Measurements from ENCODE around the gene NSD1. TPM values are rescaled to one million over a fixed set of nuclear protein-coding genes. Genes with fewer than 3 reads are reported as not detected.
A peak's percentile ranks its signal among the peaks of the same experiment; 100 is the strongest.

NSD1 gene
- total RNA-seq, 1 donor from 2014 or later: 103 TPM

DNA sequence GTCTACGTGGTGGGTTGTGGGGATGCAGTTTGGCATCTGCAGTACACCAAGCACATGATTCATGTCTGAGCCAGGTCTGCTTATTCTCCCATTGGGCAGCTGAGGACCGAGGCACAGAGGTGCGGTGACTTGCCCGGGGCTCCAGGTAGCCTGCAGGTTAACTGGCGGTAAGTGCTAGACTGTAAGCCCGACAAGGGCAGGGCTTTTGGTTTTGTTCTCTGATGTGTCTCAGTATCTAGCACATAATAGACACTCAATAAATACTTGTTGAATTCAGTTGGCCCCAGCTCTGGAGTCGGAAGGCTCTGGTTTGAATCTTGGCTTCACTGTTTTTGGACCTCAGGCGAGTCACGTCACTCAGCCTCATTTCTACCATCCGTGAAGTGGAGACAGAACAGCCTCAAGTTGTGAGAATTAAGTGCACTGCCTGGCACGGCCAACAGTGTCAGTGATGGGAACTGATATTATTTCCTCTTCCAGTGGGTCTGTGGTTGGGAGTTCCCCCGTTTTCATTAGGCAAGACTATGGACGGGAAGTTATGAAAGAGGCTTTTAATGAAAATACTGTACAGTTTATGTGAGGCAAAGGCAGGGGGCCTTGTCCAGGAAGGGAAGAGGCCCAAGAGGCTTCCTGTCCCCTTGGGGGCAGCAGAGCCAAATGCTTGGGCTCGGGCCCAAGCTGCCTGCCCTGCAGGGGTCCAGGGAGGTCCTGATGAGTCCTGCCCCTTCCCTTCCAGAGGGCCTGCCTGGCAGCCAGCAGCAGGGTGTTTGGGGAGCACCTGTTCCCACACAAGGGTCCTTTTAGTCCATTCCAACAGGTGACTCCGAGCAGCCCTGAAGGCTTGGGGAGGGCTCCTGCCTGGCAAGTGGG lies 173.3 kb downstream of the NSD1 start:
- no peak overlapping the region for H3K4me3 Mint-ChIP-seq
- intact Hi-C loops (cut with micrococcal nuclease): no loop called here
- H3K4me1 Mint-ChIP-seq: peaks cover 50% of the 10 kb centered on the region
- peak overlapping the region; percentile 72 for H3K27ac Mint-ChIP-seq
- H3K9me3 Mint-ChIP-seq: no peaks in the 10 kb centered on the region
- H3K27me3 Mint-ChIP-seq: no peaks in the 10 kb centered on the region
- peaks cover 43% of the 10 kb centered on the region for H3K36me3 Mint-ChIP-seq (ENCODE audit: low read depth)
- DNase-seq: no peak

DNA sequence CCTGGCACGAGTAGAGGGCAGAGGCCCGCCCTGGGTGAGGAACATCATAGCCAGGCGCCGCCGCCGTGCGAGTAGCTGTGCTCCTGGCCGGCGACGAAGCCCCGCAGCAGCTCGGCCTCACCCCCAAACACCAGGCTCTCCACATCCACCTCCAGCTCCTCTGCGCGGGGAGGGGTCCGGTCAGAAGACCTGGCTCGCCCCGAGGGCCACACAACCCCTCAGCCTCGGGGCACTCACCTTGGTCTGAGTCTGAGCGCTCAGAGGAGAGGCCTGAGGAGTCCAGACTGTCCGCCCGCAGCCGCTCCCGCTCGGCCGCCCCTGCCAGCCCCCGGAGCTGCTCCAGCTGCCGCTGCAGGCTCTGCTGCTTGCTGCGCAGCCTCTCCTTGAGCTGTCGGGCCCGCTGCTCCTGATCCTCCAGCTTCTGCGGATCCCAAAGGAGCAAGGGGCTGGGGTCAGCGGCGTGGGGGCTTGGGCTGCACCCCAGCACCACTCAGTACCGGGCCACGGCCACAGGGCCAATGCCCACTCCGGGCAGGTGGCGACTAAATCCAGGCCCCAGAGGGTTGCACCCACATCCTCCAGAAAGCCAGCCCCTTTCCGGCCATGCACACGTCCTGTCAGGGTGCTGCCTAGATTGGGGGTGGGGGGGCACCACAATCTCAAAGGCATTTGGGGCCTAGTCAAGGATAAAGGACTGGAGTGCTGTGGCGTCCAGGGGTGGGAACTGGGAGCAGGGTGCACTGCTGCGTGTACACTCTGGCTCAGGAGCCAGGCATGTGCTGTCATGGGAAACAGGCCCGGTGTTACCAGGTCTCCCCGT lies 174.2 kb downstream of the NSD1 start:
- no peaks in the 10 kb centered on the region for H3K9me3 Mint-ChIP-seq
- H3K36me3 Mint-ChIP-seq (ENCODE audit: low read depth): peaks cover 38% of the 10 kb centered on the region
- intact Hi-C loops (cut with micrococcal nuclease): loop anchor here (2.0 kb wide), 2 partner anchors 147 to 193 kb away; no protein-coding TSS in a partner anchor

DNA sequence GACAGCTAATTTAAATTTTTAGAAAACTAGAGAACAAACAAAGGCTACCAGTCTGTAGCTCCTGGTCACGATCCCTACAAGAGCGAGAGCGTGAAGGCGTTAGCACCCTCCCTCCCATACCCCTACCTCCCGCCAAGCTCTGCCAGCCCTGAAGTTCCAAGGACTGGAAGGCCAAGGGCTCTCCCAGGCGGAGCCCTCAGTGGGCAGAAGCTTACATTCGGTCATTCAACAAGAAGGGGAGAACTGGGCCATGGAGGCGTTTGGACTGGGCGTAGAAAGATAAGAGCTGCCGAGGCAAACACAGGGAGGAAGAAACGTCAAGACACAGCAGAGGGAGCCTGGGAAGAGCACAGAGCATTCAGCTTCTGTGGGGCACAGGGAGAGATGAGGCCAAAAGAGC lies 175.2 kb downstream of the NSD1 start:
- Mint-ChIP-seq H3K27ac (peak overlapping the region; percentile 54), H3K27me3 (no peaks in the 10 kb centered on the region), H3K4me3 (peak overlapping the region; percentile 24), H3K36me3 (ENCODE audit: low read depth) (peaks cover 36% of the 10 kb centered on the region), H3K4me1 (peaks cover 49% of the 10 kb centered on the region), H3K9me3 (no peaks in the 10 kb centered on the region)
- DNase-seq: no peak
- intact Hi-C loops (cut with micrococcal nuclease): loop anchor here (2.0 kb wide), 2 partner anchors 146 to 194 kb away; no protein-coding TSS in a partner anchor

More for the DNA sequence above, 174.2 kb downstream of the NSD1 start:
- H3K27ac Mint-ChIP-seq: no peak overlapping the region
- DNase-seq: no peak
- H3K27me3 Mint-ChIP-seq: no peaks in the 10 kb centered on the region
- no peak overlapping the region for H3K4me3 Mint-ChIP-seq
- H3K4me1 Mint-ChIP-seq: peaks cover 44% of the 10 kb centered on the region

DNA sequence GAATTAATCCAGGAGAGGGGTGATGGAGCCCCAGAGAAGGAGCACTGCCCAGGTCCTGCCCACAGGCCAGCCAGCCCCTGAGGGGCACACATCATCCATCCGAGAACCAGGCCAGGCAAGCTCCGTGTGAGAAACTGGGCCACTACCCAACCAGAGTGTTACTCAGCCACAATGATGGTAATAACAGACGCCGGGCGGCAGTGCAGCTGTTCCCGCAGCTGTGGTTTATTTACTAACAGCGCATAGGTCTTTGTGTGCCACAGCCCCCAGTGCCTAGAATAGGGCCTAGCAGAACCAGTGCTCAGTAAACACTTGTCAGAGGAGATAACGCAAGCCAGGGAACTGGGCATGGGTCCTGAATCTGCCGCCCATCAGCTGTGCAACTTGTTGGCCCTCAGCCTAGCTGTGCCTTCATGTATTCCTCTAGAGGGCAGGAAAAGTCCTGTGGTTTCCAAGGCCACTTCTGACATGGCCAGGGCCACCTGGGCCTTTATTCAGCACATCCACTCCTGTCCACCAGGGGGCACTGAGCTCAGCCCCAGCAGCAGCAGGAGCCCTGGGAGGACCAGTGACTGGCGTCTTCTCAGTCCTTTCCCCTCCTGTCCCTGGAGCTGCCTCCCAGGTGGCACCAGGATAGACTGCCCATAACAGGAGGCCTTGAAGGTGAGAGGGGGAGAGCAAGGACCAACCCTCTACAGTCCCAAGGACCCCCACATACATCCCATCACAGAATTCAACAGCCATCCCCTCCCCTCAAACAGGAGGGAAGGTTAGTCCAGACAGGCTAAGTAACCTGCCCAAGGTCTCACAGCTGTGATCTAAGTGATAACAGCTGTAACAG lies 176.0 kb downstream of the NSD1 start:
- DNase-seq: peak; percentile 93
- H3K4me1 Mint-ChIP-seq: peaks cover 45% of the 10 kb centered on the region
- H3K27ac Mint-ChIP-seq: peak overlapping the region; percentile 56
- H3K4me3 Mint-ChIP-seq: peak overlapping the region; percentile 78
- H3K9me3 Mint-ChIP-seq: no peaks in the 10 kb centered on the region
- H3K36me3 Mint-ChIP-seq (ENCODE audit: low read depth): peaks cover 29% of the 10 kb centered on the region
- no peaks in the 10 kb centered on the region for H3K27me3 Mint-ChIP-seq
- intact Hi-C loops (cut with micrococcal nuclease): loop anchor here (2.0 kb wide), 3 partner anchors 145 to 195 kb away; no protein-coding TSS in a partner anchor

DNA sequence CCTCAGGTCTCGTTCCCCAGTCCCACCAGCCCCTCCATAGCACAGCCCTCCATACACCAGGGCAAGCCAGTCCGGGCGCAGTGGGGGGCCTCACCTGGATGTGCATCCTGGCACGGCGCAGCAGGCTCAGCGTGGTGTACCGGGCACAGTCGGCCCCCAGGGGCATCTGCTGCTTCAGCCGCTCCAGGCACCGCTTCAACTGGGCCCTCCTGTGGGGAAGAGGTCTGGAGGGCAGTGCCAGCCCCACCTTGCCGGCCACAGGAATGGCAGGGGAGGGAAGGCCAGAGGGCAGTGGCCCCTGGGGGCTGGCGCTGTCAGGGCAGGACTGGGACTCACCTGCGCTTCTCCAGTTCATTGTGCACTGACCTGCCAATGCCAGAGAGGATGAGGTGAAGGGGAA lies 176.8 kb downstream of the NSD1 start:
- peak overlapping the region; percentile 85 for H3K4me3 Mint-ChIP-seq
- H3K36me3 Mint-ChIP-seq (ENCODE audit: low read depth): peaks cover 21% of the 10 kb centered on the region
- peaks cover 39% of the 10 kb centered on the region for H3K4me1 Mint-ChIP-seq
- no peaks in the 10 kb centered on the region for H3K9me3 Mint-ChIP-seq
- no peak for DNase-seq
- no peak overlapping the region for H3K27ac Mint-ChIP-seq
- intact Hi-C loops (cut with micrococcal nuclease): loop anchor here (2.0 kb wide), 1 partner anchor 190 kb away; no protein-coding TSS in a partner anchor
- no peaks in the 10 kb centered on the region for H3K27me3 Mint-ChIP-seq

DNA sequence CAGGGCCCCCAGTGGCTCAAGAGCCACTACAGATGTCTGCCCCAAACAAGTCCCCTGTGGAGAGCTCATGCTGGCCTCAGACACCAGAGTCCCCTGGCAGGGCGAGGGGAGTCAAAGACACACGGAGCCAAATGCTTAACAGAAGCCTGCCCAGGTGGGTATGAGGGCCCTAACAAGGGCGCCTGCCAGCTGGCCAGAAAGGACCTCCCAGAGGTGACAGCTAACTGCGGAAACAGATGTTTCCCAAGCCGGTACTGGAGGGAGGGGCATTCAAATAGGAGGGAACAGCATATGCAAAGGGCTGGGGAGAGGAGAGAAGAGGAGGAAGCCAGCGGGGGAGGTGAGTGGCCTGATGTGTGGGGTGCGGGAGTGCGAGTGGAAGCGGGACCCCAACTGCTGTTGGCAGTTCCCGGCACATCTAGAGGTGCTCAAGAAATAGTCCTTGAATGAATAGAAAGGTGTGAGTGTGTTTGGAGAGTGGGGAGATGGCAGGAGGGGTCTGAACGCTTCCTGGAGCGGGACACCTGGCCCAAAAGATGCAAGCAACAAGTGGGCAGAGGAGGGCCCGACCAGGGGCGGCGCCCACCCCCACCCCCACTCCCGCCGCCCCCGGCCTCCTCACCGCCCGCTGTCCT lies 177.3 kb downstream of the NSD1 start:
- H3K27me3 Mint-ChIP-seq: no peaks in the 10 kb centered on the region
- intact Hi-C loops (cut with micrococcal nuclease): loop anchor here (2.0 kb wide), 1 partner anchor 190 kb away; no protein-coding TSS in a partner anchor
- H3K4me3 Mint-ChIP-seq: peak overlapping the region; percentile 85
- peaks cover 33% of the 10 kb centered on the region for H3K4me1 Mint-ChIP-seq
- DNase-seq: peak; percentile 84
- peak overlapping the region; percentile 80 for H3K27ac Mint-ChIP-seq
- H3K9me3 Mint-ChIP-seq: no peaks in the 10 kb centered on the region
- H3K36me3 Mint-ChIP-seq (ENCODE audit: low read depth): peaks cover 16% of the 10 kb centered on the region

DNA sequence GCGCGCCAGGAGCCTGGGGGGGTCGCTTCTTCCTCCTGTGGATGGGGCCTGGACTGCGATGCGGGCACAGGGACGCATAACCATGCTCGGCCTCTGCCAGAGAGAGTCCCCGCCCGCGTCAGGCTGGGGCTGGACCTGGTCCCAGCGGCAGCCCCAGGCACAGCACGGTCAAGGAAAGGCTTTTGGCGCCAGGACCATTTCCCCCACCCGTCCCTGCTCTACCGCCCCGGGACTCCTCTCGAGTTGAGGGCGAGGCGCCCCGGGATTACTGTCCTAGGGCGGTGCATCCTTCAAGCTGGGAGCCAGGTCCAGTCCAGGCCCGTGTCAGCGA lies 177.8 kb downstream of the NSD1 start:
- Mint-ChIP-seq H3K4me1 (peaks cover 33% of the 10 kb centered on the region), H3K9me3 (no peaks in the 10 kb centered on the region), H3K27me3 (no peaks in the 10 kb centered on the region), H3K27ac (peak overlapping the region; percentile 72), H3K4me3 (peak overlapping the region; percentile 85), H3K36me3 (ENCODE audit: low read depth) (peaks cover 11% of the 10 kb centered on the region)
- intact Hi-C loops (cut with micrococcal nuclease): loop anchor here (2.0 kb wide), 1 partner anchor 189 kb away; no protein-coding TSS in a partner anchor
- DNase-seq: no peak

DNA sequence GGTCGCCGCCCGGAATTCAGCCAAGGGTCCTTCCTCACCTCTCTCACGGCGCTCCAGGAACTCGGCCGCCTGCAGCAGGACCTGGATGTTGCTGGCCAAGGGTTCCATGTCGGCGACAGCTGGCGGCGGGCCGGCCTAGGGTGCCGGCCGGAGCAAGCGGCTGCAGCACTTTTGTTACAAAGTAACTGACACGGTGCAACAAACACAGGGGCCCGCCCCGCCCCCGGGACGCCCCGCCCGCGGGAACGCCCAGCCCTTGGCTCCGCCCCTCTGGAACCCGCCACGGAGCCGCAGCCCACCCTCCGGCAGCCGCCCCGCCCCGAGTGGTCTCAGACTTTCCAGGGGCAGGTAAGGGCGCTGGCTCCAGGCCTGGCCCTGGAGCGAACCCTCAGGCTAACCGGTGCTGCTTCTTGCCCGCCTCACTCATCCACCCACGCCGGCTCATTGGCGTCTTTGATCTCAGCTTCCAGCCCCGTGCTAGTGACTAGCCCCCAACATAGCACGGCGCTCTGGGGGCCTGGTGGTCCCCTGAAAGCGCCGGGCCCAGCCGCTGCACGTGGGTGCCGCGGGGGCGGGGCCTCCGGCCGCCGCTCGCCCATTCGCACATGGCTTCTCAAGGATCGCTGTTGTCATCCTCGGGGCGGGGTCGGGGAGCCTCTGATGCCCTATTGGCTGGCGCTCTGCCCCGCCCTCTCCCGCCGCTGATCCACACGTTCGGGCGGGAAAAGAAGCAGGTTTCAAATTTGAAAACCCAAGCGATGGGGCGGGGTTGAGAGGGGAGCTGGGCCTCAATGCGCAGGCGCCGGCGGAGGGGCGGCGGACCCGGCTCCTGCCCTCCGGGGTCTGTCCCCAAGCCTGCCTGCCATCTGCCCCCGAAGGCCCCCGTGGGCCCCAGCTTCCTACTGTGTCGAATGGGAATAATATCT lies 178.4 kb downstream of the NSD1 start, which contains the start of gene MXD3:
Gene MXD3, minus strand, starts transcription at position 176 of the 926 bp plus-strand sequence. Its CDS starts 68 bp downstream, at position 108.
- Mint-ChIP-seq H3K36me3 (ENCODE audit: low read depth) (peaks cover 5% of the 10 kb centered on the region), H3K4me1 (peaks cover 31% of the 10 kb centered on the region), H3K4me3 (peak within 1 kb of the TSS; percentile 85), H3K27ac (peak within 1 kb of the TSS; percentile 93), H3K27me3 (no peaks in the 10 kb centered on the region), H3K9me3 (no peaks in the 10 kb centered on the region)
- intact Hi-C loops (cut with micrococcal nuclease): loop anchor here (1.0 to 2.0 kb wide), 3 partner anchors 9 to 189 kb away; partner anchors contain the start of genes LMAN2, PRELID1 and RAB24
- peak; percentile 99 for DNase-seq

DNA sequence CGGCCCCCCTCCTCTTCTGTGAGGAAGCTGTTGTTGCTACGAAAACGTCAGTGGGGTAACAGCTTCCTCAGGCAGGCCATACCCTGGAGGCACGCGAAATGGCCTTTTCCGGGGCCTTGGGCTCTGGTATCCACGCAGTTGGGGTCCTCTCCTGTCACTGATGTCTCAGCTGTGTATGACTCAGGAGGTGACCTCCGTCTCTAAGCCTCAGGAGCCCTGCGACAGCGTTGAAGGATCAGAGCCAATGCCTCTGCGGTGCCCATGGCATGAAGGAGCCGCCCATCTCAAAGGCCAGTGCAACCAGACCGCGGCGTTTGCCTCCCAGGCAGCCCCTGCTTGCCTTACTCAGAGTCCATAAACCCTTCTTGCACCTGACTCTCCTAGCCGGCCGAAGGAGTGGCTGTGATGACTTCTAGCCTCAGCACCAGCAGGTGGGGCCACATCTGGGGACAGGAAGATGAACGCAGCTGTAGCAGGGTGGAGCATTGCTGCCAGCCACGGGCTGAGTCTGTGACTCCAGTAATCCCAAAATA lies 179.1 kb downstream of the NSD1 start:
- intact Hi-C loops (cut with micrococcal nuclease): loop anchor here (1.0 kb wide), 2 partner anchors 9 to 39 kb away; partner anchors contain the start of genes LMAN2, PRELID1 and RAB24
- Mint-ChIP-seq H3K4me1 (peaks cover 30% of the 10 kb centered on the region), H3K9me3 (no peaks in the 10 kb centered on the region), H3K27me3 (no peaks in the 10 kb centered on the region), H3K4me3 (peak overlapping the region; percentile 85), H3K27ac (peak overlapping the region; percentile 93), H3K36me3 (ENCODE audit: low read depth) (peaks cover 4% of the 10 kb centered on the region)
- peak; percentile 87 for DNase-seq

DNA sequence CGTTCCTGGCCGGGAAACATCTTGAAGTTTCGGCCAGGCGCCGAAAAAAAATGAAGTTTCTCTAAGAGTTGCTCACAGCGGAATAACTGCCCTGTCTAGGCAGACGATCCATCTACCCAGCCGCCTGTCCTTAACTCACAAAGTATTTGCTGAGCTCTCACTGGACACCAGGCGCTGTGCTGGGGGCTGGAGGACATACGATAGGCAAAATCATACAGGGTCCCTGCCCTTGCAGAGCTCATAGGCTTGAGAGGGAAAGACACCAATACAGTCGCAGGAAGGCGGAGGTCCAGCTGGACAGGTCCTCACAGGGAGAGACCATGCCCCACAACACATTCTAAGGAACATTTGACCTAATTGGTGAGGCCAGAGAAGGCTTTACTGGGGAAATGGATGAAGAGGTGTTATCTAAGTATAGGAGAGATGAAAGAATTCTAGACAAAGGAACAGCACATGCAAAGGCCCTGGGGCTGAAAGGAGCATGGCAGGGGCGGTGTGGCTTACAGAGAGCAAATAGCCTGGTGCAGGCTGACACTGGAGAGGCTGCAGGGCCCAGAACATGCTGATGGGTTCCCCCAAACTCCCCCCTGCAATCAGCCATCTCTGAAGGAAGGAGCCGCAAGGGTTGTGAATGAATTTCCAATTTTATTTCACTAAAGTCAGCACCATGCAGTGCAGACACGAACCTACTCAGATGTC lies 180.1 kb downstream of the NSD1 start:
- no peak overlapping the region for H3K4me3 Mint-ChIP-seq
- H3K9me3 Mint-ChIP-seq: no peaks in the 10 kb centered on the region
- H3K36me3 Mint-ChIP-seq (ENCODE audit: low read depth): peaks cover 6% of the 10 kb centered on the region
- no peak for DNase-seq
- H3K4me1 Mint-ChIP-seq: peaks cover 35% of the 10 kb centered on the region
- no peaks in the 10 kb centered on the region for H3K27me3 Mint-ChIP-seq
- H3K27ac Mint-ChIP-seq: no peak overlapping the region
- intact Hi-C loops (cut with micrococcal nuclease): no loop called here

All from activated CD4-positive, alpha-beta T cell treated with anti-CD3 and anti-CD28 coated beads, Interleukin-2, amount 10 ng/mL, durations not matched to agents 24 days and 14 days (primary cell).